ENCODE measurements around the gene TET1.
"Not testable (repeated sequence)": the region's sequence is repeated elsewhere in the genome, so short reads cannot be mapped to it uniquely, and the experiment has no call there.

Gene TET1

GRCh38 chr10:68564712-68565111 lies 4.6 kb downstream of the TET1 start:
- DNase-seq (ENCODE audit: low read depth): no peak

- DNase-seq (ENCODE audit: low read depth): no peak
Measured at GRCh38 chr10:68565658-68566057, 5.5 kb downstream of the TET1 start.

DNA sequence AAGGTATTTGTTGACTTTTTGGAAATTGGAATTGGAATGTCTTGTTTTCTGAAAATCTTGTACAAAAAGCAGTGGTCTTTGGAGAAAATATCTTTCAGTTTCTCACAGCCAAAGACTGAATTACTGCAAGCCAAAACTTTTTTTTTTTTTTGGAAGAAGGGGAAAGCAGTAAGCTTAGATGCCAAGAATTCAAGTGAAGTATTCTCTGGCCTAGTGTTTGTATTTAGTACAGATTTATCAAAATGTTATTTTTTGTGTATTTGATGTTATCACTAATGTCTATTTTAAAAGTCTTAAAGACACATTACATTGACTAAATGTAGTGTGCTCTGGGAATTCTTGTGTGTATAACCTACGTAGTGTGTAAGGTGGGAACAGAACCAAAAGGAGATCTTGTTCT lies 6.2 kb downstream of the TET1 start:
- DNase-seq (ENCODE audit: low read depth): no peak

GRCh38 chr10:68566955-68567354 lies 6.8 kb downstream of the TET1 start:
- no peak for DNase-seq (ENCODE audit: low read depth)

DNA sequence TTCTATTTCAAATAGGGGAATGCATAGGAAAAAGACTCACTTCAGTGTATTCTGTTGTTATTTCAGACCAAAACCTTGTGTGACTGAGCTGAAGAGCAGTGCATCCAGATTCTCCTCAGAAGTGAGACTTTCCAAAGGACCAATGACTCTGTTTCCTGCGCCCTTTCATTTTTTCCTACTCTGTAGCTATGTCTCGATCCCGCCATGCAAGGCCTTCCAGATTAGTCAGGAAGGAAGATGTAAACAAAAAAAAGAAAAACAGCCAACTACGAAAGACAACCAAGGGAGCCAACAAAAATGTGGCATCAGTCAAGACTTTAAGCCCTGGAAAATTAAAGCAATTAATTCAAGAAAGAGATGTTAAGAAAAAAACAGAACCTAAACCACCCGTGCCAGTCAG lies 12.0 kb downstream of the TET1 start:
- no peak for DNase-seq (ENCODE audit: low read depth)

- DNase-seq (ENCODE audit: low read depth): no peak
Measured at GRCh38 chr10:68574051-68574450, 13.9 kb downstream of the TET1 start.

DNA sequence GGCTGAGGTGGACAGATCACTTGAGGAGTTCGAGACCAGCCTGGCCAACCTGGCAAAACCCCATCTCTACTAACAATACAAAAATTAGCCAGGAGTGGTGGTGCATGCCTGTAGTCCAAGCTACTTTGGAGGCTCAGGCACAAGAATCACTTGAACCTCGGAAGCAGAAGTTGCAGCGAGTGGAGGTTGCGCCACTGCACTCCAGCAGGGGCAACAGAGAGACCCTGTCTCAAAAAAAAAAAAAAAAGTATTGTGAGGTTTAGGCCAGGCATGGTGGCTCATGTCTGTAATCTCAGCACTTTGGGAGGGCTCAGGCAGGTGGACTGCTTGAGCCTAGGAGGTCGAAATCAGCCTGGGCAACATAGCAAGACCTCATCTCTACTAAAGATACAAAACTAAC lies 16.0 kb downstream of the TET1 start:
- DNase-seq (ENCODE audit: low read depth): no peak

DNA sequence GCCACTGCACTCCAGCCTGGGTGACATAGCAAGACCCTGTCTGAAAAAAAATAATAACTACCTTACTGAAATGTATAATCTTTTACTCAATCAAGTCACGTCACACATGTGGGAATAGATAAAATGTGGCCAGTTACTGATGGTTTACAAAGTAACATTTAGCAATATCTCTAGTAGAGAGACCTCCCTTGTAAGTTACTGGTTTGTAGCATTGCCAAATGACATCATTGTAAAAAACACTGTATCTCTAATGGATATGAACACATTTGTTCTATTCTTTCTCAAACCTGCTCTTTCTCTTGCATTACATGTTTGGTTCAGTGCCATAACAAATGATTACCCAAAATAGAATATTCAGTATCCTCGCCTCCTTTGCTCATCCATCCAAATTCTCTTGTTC lies 18.8 kb downstream of the TET1 start:
- no peak for DNase-seq (ENCODE audit: low read depth)

- DNase-seq (ENCODE audit: low read depth): peak; percentile 54
Measured at GRCh38 chr10:68584187-68584586, 24.1 kb downstream of the TET1 start.

GRCh38 chr10:68586606-68587305 lies 26.6 kb downstream of the TET1 start:
- DNase-seq (ENCODE audit: low read depth): no peak

DNA sequence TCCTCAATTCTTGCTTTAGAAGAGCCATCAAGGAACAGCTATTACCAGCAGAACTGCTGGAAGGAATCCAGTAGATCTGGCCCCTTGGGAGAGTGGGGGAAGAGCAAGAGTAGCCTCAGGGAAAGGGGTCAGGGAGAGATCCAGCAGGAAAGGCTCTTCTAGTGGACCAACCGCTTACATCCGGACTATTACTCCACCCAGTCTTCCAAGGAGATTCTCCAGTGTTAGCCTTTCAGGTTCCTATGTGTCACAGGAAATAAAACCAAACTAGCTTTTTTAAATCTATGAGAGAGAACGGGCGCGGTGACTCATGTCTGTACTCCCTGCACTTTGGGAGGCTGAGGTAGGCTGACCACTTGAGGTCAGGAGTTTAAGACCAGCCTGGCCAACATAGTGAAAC lies 34.3 kb downstream of the TET1 start:
- peak; percentile 87 for DNase-seq (ENCODE audit: low read depth)

- DNase-seq (ENCODE audit: low read depth): no peak
Measured at GRCh38 chr10:68595513-68595912, 35.4 kb downstream of the TET1 start.

GRCh38 chr10:68597407-68597806 lies 37.3 kb downstream of the TET1 start:
- DNase-seq (ENCODE audit: low read depth): no peak

GRCh38 chr10:68598978-68599770 lies 39.0 kb downstream of the TET1 start:
- no peak for DNase-seq (ENCODE audit: low read depth)

DNA sequence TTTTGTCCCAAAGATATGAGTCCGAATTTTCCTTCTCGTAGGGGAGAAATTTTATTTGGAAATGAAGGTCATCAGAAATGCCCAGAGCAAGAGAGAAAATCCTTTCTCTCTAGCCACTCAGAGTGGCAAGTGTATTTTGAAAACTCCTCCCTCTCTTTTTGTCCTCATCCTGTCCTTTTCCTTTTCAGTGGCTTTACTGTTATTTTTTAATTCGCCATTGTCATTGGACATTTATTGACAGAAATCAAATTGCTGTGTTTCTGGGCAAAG lies 39.6 kb downstream of the TET1 start:
- no peak for DNase-seq (ENCODE audit: low read depth)

DNA sequence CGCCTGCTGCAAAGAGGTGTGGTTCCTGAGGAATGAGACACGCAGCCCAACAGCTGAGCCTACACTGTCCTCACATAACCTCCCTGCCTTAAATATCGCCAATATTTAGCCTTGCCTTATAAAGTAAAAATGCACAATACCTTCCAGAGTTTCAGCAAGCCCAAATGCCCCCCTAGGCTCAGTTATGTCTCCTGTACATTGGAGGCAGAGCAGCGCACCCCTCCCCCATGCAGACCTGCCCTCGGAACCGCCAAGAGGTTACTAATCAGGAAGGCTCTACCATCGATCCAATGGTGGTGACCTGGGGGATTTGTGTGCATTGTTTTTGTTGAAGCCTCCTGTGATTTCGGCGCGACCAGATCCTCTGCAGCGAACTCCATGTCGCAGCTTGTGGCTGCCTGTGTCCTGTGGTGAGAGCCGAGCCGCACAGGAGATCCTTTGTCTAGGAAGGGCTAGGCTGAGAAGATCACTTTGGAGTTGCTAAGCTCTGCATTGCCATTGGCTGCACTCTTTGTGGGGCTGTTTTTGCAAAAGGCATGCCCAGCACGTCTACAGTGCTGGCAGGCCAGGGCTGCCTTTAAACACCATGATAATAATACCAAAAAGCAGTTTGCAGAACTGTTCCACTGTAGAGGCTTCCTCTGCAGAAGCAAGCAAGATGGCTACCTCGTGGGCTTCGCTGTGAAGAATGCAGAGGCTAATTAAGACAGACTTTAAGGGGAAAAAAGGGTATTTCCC lies 40.1 kb downstream of the TET1 start:
- peak; percentile 71 for DNase-seq (ENCODE audit: low read depth)

GRCh38 chr10:68601501-68602265 lies 41.5 kb downstream of the TET1 start:
- DNase-seq (ENCODE audit: low read depth): no peak

GRCh38 chr10:68602434-68602833 lies 42.3 kb downstream of the TET1 start:
- no peak for DNase-seq (ENCODE audit: low read depth)

GRCh38 chr10:68603766-68604165 lies 43.6 kb downstream of the TET1 start:
- no peak for DNase-seq (ENCODE audit: low read depth)

DNA sequence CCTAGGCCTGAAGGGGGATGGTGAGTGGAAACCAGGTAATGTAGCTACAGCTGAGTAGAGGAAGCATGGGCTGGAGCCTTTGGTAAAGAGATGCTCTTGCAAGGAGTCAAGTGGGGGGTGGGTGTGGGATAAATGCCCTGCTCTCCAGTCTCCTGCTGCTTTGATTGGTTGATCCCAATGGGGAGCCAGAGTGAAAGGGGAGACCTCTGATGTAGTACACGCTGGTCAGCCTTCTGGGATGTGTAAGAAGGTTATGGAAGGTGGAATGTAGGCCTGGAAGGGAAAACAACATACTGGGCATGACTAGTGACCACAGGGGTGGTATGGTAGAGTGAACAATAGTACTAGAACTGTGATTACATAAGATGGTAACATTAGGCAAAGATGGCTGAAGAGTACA lies 44.3 kb downstream of the TET1 start:
- no peak for DNase-seq (ENCODE audit: low read depth)

DNA sequence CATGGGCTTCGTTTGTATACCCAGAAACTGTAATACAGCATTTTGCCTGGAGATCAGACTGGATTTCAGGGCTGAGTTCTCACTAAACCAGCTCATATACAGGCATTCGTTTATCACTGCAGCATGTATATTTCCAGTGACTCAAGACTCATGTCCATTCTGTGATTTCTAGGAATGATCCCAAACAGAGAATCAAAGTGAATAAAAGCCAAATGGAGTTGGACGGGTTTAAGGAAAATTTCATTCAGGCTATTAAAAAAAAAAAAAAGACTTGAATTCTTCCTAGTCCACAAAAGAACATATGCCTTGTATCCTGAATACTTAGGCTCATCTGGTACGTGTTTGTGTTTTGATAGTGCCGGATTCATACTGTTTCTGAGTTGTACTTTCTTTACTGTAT lies 46.8 kb downstream of the TET1 start:
- no peak for DNase-seq (ENCODE audit: low read depth)

DNA sequence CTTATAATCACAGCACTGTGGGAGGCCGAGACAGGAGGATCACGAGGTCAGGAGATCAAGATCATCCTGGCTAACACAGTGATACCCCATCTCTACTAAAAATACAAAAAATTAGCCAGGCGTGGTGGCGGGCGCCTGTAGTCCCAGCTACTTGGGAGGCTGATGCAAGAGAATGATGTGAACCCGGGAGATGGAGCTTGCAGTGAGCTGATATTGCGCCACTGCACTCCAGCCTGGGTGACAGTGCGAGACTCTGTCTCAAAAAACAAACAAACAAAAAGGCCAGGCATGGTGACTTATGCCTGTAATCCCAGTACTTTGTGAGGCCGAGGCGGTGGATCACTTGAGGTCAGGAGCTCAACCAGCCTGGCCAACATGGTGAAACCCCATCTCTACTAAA lies 49.9 kb downstream of the TET1 start:
- not testable (repeated sequence) for DNase-seq (ENCODE audit: low read depth)

GRCh38 chr10:68611227-68611626 lies 51.1 kb downstream of the TET1 start:
- no peak for DNase-seq (ENCODE audit: low read depth)

Measured in ELR (cell line).